HCT116 (cell line): ENCODE measurements around the gene GANC. TPM values are rescaled to one million over a fixed set of nuclear protein-coding genes. Genes with fewer than 3 reads are reported as not detected.

Source experiments
- ATAC-seq: fragments of 200-7000 bp; cut with Tn5 transposase; 2 replicates; pipeline ENCODE4 v1.9.1; 2020; ENCODE audit warnings: mild to moderate bottlenecking, moderate library complexity
- BruUV-seq: library from RNA; stranded (reverse); fragments of 400-500 nt; replicated peaks from 2 replicates; lab custom pipeline; 2021; lab: Mats Ljungman, UMichigan
- CTCF ChIA-PET: fragments of 300-600 bp; sonication (Branson Sonifier 250); formaldehyde crosslinking; loops from one replicate; lab custom pipeline; 2021; ENCODE audit warnings: antibody characterized with exemption; lab: Charles Lee
- POLR2A ChIA-PET: fragments of 300-600, 350-600 bp; sonication (Branson Sonifier 250); formaldehyde crosslinking; loops from one replicate; lab custom pipeline; 2021; ENCODE audit warnings: antibody characterized with exemption; lab: Charles Lee
- RAD21 ChIA-PET, 2 experiments: fragments of 300-600 bp; sonication (Branson Sonifier 250); formaldehyde crosslinking; loops; one replicate each; lab custom pipeline; 2023; ENCODE audit warnings: low total read pairs in 2 of 2; ENCODE audit not compliant: uncharacterized antibody in 2 of 2, unreplicated experiment in 2 of 2, low non-redundant PET in 1 of 2; lab: Charles Lee
- DNase-seq: peaks from one replicate; pipeline ENCODE4 v3.0.0-alpha.2; 2010; ENCODE audit warnings: low read depth, low spot score
- H2AFZ ChIP-seq: fragments of 200-600 bp; shearing (Covaris generic), sonication (generic); 2 replicates; pipeline ENCODE4 v1.6.1; 2017; ENCODE audit warnings: low read depth, mixed run types, mixed read lengths, antibody characterized with exemption, low read length; ENCODE audit not compliant: poor library complexity, severe bottlenecking
- H3K27ac ChIP-seq: 2 replicates; pipeline ENCODE4 v1.5.1; 2012; ENCODE audit warnings: low read depth, low read length
- H3K27me3 ChIP-seq: fragments of 200-600 bp; sonication (generic); 2 replicates; pipeline ENCODE4 v1.6.1; 2016; ENCODE audit warnings: mixed run types, low read length, mixed read lengths; ENCODE audit not compliant: insufficient read depth
- H3K36me3 ChIP-seq, 2 experiments: fragments of 200-500 bp in 1 of 2; fragments of 200-600 bp in 1 of 2; sonication (Bioruptor generic) in 1 of 2; sonication (generic) in 1 of 2; 2 replicates each; pipeline versions ENCODE4 v1.5.1 to v1.6.1; 2014 to 2016; ENCODE audit warnings: low read length in 2 of 2, inconsistent platforms in 1 of 2, mixed read lengths in 1 of 2, mixed run types in 1 of 2; ENCODE audit not compliant: insufficient read depth in 2 of 2, control insufficient read depth in 1 of 2
- H3K4me1 ChIP-seq, 2 experiments: fragments of 200-600 bp in 1 of 2; sonication (generic) in 1 of 2; 2 replicates each; pipeline versions ENCODE4 v1.5.1 to v1.6.1; 2012 to 2017; ENCODE audit warnings: low read length in 2 of 2, inconsistent platforms in 1 of 2, mild to moderate bottlenecking in 1 of 2, mixed read lengths in 1 of 2, mixed run types in 1 of 2, moderate library complexity in 1 of 2; ENCODE audit not compliant: insufficient read depth in 2 of 2, control insufficient read depth in 1 of 2
- H3K4me2 ChIP-seq: fragments of 200-600 bp; sonication (generic); 2 replicates; pipeline ENCODE4 v1.6.1; 2017; ENCODE audit warnings: mixed run types, low read length, mixed read lengths
- H3K4me3 ChIP-seq, 2 experiments: fragments of 200-600 bp in 1 of 2; sonication (generic) in 1 of 2; replicated peaks in 1 of 2; 2 replicates each; pipeline ENCODE4 v1.5.1; 2011 to 2016; ENCODE audit warnings: low read length in 2 of 2, control low read depth in 1 of 2, low read depth in 1 of 2, mild to moderate bottlenecking in 1 of 2, mixed read lengths in 1 of 2, mixed run types in 1 of 2
- H3K79me2 ChIP-seq: fragments of 200-600 bp; sonication (generic); 2 replicates; pipeline ENCODE4 v1.6.1; 2017; ENCODE audit warnings: mild to moderate bottlenecking, mixed run types, low read length, moderate library complexity, mixed read lengths; ENCODE audit not compliant: insufficient read depth
- H3K9ac ChIP-seq: fragments of 200-600 bp; sonication (generic); 2 replicates; pipeline ENCODE4 v1.6.1; 2016; ENCODE audit warnings: low read length, mixed read lengths
- H3K9me2 ChIP-seq: fragments of 200-600 bp; sonication (generic), shearing (Covaris generic); 2 replicates; pipeline ENCODE4 v1.6.1; 2017; ENCODE audit warnings: mixed run types, mild to moderate bottlenecking, moderate library complexity; ENCODE audit not compliant: insufficient read depth
- H3K9me3 ChIP-seq, 2 experiments: fragments of 200-500 bp in 1 of 2; fragments of 200-600 bp in 1 of 2; sonication (Bioruptor generic) in 1 of 2; sonication (generic) in 1 of 2; 2 replicates each; pipeline ENCODE4 v1.6.1; 2014 to 2017; ENCODE audit warnings: low read length in 2 of 2, mixed read lengths in 2 of 2, inconsistent platforms in 1 of 2, low read depth in 1 of 2, mild to moderate bottlenecking in 1 of 2, mixed run types in 1 of 2, moderate library complexity in 1 of 2; ENCODE audit not compliant: control insufficient read depth in 1 of 2, insufficient read depth in 1 of 2
- H4K20me1 ChIP-seq: fragments of 200-600 bp; sonication (generic), shearing (Covaris generic); 2 replicates; pipeline ENCODE4 v1.6.1; 2017; ENCODE audit warnings: mixed run types, mild to moderate bottlenecking, moderate library complexity; ENCODE audit not compliant: insufficient read depth
- CBX3 ChIP-seq: IDR thresholded peaks from 2 replicates; pipeline ENCODE4 v1.6.1; 2012; ENCODE audit warnings: low read depth
- EGR1 ChIP-seq: IDR thresholded peaks from 2 replicates; pipeline ENCODE4 v1.6.1; 2012; ENCODE audit warnings: low read depth
- EZH2phosphoT487 ChIP-seq: fragments of 200-600 bp; IDR thresholded peaks from 2 replicates; pipeline ENCODE4 v1.6.1; 2018; ENCODE audit warnings: antibody characterized with exemption, borderline replicate concordance
- FOSL1 ChIP-seq: IDR thresholded peaks from 2 replicates; pipeline ENCODE4 v1.6.1; 2012; ENCODE audit warnings: low read depth
- POLR2AphosphoS5 ChIP-seq: IDR thresholded peaks from 2 replicates; pipeline ENCODE4 v1.6.1; 2011; ENCODE audit warnings: mild to moderate bottlenecking, low read depth, low read length, moderate library complexity
- RAD21 ChIP-seq: IDR thresholded peaks from 2 replicates; pipeline ENCODE4 v1.6.1; 2012; ENCODE audit warnings: low read depth, mild to moderate bottlenecking
- SIN3A ChIP-seq: IDR thresholded peaks from 2 replicates; pipeline ENCODE4 v1.6.1; 2012; ENCODE audit warnings: low read depth
- SP1 ChIP-seq: IDR thresholded peaks from 2 replicates; pipeline ENCODE4 v1.6.1; 2012; ENCODE audit warnings: low read depth
- TCF7L2 ChIP-seq: IDR thresholded peaks from 2 replicates; pipeline ENCODE4 v1.7.0; 2011; ENCODE audit warnings: borderline replicate concordance, inconsistent platforms; ENCODE audit not compliant: insufficient read depth, insufficient read length; ENCODE audit errors: extremely low read depth
- ZBTB33 ChIP-seq: IDR thresholded peaks from 2 replicates; pipeline ENCODE4 v1.6.1; 2011; ENCODE audit warnings: mild to moderate bottlenecking, low read length, moderate library complexity; ENCODE audit not compliant: insufficient replicate concordance; ENCODE audit errors: extremely low read depth
- intact Hi-C: fragments of 100-400 bp; cut with micrococcal nuclease; formaldehyde crosslinking; loops from 2 replicates; pipeline ENCODE4 v1.10.0; 2022
- total RNA-seq: library from RNA; stranded (reverse); gene quantifications from one replicate; pipeline ENCODE4 v1.2.1, GENCODE V29; 2021; ENCODE audit not compliant: unreplicated experiment

The GANC gene
- total RNA-seq, 1 experiment from 2014 or later = 13.1 TPM

DNA sequence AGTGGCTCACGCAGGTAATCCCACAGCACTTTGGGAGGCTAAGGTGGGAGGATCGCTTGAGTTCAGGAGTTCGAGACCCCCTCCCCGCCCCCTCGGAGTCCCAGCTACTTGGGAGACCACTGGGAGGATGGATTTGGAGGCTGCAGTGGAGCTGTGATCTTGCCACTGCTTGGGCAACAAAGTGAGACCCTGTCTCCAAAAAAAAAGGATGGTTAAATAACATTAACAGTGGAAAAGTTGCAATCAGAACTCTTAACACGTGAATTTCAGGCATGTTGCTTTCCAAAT is 1.6 kb downstream of the GANC start:
- Histone ChIP-seq H3K36me3 (peaks cover 0 to 3% of the 10 kb centered on the region in 2 experiments; a peak in 1 of 4 replicates), H3K4me2 (peak overlapping the region; percentile 86), H3K27ac (peak overlapping the region; percentile 92), H2AFZ (peak overlapping the region; percentile 25), H3K9ac (peak overlapping the region; percentile 72), H3K79me2 (peaks cover 33% of the 10 kb centered on the region), H3K9me2 (no peaks in the 10 kb centered on the region)
- ChIA-PET RAD21 (no interaction called here), CTCF (no interaction called here)
- no TSS peak for BruUV-seq
- TF ChIP-seq POLR2AphosphoS5 = no peak
- TF ChIP-seq, all 23 proteins: peak for 0
- no peak for ATAC-seq
- intact Hi-C loops = no loop called here
- POLR2A ChIA-PET = no interaction called here
- Histone ChIP-seq H3K27me3 (no peaks in the 10 kb centered on the region), H3K4me1 (peaks cover 6 to 17% of the 10 kb centered on the region in 2 experiments; a peak in 3 of 4 replicates), H3K9me3 (no peaks in the 10 kb centered on the region), H4K20me1 (peaks cover 5% of the 10 kb centered on the region; the same call in 1 of the 2 replicates), H3K4me3 (peak overlapping the region; percentile 55 to 77)
- DNase-seq = no peak

DNA sequence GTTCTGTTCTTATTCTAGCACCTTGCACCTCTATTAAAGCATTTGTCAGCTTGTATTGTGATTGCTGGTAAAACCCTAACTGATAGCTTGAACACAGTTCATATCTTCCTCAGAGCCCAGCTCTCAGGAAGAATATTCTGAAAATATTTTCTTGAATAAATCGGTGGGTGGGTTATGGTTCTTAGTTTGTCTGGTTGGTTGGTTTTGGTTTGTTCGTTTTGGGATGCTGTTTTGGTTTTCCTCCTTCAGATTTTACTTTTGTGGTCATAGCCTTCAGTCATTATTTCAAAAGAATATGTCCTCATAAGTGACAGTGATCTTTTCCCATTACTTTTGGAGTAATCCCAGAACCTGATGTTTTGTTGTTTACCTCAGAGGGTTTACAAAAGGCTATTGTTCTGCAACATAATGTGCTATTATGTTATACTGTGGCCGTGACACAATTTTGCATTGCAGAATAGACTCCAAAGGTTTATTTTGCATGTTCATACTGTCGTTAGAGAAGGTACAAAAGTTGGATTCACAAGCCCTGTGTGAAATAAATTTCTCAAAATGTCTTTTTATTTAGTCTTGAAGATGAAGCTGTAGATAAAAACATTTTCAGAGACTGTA is 2.9 kb downstream of the GANC start:
- no peak for ATAC-seq
- ChIA-PET POLR2A (no interaction called here), CTCF (no interaction called here), RAD21 (no interaction called here)
- Histone ChIP-seq H3K9ac (no peak overlapping the region), H4K20me1 (peaks cover 5% of the 10 kb centered on the region; the same call in 1 of the 2 replicates), H3K27me3 (no peaks in the 10 kb centered on the region), H3K36me3 (peaks cover 0 to 3% of the 10 kb centered on the region in 2 experiments; a peak in 1 of 4 replicates), H3K79me2 (peaks cover 20% of the 10 kb centered on the region), H3K4me3 (no peak overlapping the region), H3K4me2 (no peak overlapping the region), H3K4me1 (peaks cover 6 to 17% of the 10 kb centered on the region in 2 experiments; a peak in 3 of 4 replicates), H3K9me3 (no peaks in the 10 kb centered on the region), H3K9me2 (no peaks in the 10 kb centered on the region), H3K27ac (no peak overlapping the region), H2AFZ (no peak overlapping the region)
- BruUV-seq = no TSS peak
- TF ChIP-seq FOSL1 = no peak
- TF ChIP-seq TCF7L2 = no peak
- no peak for TF ChIP-seq EGR1
- no peak for TF ChIP-seq EZH2phosphoT487
- TF ChIP-seq RAD21 = no peak
- TF ChIP-seq ZBTB33 = no peak
- TF ChIP-seq CBX3 = no peak
- no peak for TF ChIP-seq SP1
- TF ChIP-seq SIN3A = no peak
- intact Hi-C loops = no loop called here
- no peak for DNase-seq
